GM12801 (cell line): ENCODE measurements around the gene MTFP1.

Experiments used
- CTCF ChIP-seq: IDR thresholded peaks from one replicate; pipeline ENCODE4 v1.5.1; 2011; ENCODE audit warnings: control low read depth; ENCODE audit not compliant: insufficient read length; ENCODE audit errors: extremely low read depth

The MTFP1 gene

GRCh38 chr22:30397656-30398635 is 27.6 kb upstream of the MTFP1 start:
- TF ChIP-seq CTCF, result no peak

- TF ChIP-seq CTCF, result no peak
Observed at GRCh38 chr22:30398685-30399680, 26.6 kb upstream of the MTFP1 start.

- no peak for TF ChIP-seq CTCF
Observed at GRCh38 chr22:30399718-30400117, 25.9 kb upstream of the MTFP1 start.

- no peak for TF ChIP-seq CTCF
Observed at GRCh38 chr22:30400159-30400558, 25.4 kb upstream of the MTFP1 start.

- TF ChIP-seq CTCF, result no peak
Observed at GRCh38 chr22:30402028-30402765, 23.4 kb upstream of the MTFP1 start.

- no peak for TF ChIP-seq CTCF
Observed at GRCh38 chr22:30404307-30404706, 21.3 kb upstream of the MTFP1 start.

- no peak for TF ChIP-seq CTCF
Observed at GRCh38 chr22:30405731-30406130, 19.8 kb upstream of the MTFP1 start.
